ENCODE measurements around the gene OR6P1.

DNA sequence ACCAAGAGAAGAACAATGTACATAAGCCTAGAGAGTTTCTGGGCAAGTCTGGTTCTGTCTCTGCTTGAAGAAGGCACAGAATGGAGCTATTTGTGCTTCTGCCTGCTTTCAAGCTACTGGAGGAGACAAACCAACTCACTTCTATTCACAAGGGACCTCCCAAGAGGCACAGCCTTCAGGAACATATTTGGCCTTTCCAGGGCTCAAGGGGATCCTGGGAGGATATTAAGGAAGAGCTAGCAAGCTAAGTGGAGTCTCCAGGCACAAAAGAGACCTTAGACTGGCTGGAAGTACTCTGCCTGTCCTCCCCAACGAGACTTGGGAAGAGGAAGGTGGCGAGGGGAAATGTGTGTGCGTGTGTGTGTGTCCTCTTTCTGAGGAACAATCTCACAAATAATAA, 16.0 kb downstream of the OR6P1 start, which contains the start of gene OR6Y1:
- TF ChIP-seq, protein P1, sequence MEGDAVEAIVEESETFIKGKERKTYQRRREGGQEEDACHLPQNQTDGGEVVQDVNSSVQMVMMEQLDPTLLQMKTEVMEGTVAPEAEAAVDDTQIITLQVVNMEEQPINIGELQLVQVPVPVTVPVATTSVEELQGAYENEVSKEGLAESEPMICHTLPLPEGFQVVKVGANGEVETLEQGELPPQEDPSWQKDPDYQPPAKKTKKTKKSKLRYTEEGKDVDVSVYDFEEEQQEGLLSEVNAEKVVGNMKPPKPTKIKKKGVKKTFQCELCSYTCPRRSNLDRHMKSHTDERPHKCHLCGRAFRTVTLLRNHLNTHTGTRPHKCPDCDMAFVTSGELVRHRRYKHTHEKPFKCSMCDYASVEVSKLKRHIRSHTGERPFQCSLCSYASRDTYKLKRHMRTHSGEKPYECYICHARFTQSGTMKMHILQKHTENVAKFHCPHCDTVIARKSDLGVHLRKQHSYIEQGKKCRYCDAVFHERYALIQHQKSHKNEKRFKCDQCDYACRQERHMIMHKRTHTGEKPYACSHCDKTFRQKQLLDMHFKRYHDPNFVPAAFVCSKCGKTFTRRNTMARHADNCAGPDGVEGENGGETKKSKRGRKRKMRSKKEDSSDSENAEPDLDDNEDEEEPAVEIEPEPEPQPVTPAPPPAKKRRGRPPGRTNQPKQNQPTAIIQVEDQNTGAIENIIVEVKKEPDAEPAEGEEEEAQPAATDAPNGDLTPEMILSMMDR (IDR thresholded peaks at IDR 0.05), result no peak
- no peak for TF ChIP-seq POLR2A (IDR thresholded peaks at IDR 0.05)

Measured in right lobe of liver (tissue), 4 donors.